ENCODE data around the gene TRPM2. TPM values are rescaled to one million over a fixed set of nuclear protein-coding genes. Genes with fewer than 3 reads are reported as not detected.

Gene TRPM2
- total RNA-seq, 4 donors from 2014 or later: 3.9 to 9.3 (median 6.6) TPM

DNA sequence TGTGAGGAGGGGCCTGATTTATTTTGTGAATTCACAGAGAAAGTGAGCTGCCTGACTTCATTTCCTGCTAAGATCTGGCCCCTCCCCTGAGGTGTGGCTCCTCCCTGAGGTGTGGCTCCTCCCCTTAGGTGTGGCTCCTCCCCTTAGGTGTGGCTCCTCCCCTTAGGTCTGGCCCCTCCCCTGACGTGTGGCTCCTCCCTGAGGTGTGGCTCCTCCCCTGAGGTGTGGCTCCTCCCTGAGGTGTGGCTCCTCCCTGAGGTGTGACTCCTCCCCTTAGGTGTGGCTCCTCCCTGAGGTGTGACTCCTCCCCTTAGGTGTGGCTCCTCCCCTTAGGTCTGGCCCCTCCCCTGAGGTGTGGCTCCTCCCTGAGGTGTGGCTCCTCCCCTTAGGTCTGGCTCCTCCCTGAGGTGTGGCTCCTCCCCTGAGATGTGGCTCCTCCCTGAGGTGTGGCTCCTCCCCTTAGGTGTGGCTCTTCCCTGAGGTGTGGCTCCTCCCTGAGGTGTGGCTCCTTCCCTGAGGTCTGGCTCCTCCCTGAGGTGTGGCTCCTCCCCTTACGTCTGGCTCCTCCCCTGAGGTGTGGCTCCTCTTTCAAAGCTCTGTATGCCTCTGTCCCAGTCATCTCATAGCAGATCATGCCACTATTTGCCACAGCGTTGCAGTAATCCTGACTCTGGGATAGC is 75.0 kb downstream of the TRPM2 start:
- DNase-seq (ENCODE audit: low spot score) (no peak), ATAC-seq (ENCODE audit: low FRiP score) (no peak)
- TF ChIP-seq CTCF (IDR thresholded peaks at IDR 0.05): no peak

GRCh38 chr21:44429894-44430293 is 76.5 kb downstream of the TRPM2 start:
- ATAC-seq (ENCODE audit: low FRiP score) (no peak), DNase-seq (ENCODE audit: low spot score) (no peak)
- no peak for TF ChIP-seq CTCF (IDR thresholded peaks at IDR 0.05)

DNA sequence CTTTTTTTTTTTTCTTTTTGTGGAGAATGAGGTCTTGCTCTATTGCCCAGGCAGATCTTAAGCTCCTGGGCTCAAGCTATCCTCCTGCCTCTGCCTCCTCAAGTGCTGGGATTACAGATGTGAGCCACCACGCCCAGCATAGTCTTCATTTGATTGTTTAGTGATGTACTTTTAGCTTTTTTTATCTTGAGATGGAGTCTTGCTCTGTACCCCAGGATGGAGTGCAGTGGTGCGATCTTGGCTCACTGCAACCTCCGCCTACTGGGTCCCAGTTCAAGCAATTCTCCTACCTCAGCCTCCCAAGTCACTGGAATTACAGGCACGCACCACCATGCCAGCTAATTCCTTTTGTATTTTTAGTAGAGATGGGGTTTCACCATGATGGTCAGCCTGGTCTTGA is 77.9 kb downstream of the TRPM2 start:
- DNase-seq (ENCODE audit: low spot score) (no peak), ATAC-seq (ENCODE audit: low FRiP score) (no peak)
- no peak for TF ChIP-seq CTCF (IDR thresholded peaks at IDR 0.05)

DNA sequence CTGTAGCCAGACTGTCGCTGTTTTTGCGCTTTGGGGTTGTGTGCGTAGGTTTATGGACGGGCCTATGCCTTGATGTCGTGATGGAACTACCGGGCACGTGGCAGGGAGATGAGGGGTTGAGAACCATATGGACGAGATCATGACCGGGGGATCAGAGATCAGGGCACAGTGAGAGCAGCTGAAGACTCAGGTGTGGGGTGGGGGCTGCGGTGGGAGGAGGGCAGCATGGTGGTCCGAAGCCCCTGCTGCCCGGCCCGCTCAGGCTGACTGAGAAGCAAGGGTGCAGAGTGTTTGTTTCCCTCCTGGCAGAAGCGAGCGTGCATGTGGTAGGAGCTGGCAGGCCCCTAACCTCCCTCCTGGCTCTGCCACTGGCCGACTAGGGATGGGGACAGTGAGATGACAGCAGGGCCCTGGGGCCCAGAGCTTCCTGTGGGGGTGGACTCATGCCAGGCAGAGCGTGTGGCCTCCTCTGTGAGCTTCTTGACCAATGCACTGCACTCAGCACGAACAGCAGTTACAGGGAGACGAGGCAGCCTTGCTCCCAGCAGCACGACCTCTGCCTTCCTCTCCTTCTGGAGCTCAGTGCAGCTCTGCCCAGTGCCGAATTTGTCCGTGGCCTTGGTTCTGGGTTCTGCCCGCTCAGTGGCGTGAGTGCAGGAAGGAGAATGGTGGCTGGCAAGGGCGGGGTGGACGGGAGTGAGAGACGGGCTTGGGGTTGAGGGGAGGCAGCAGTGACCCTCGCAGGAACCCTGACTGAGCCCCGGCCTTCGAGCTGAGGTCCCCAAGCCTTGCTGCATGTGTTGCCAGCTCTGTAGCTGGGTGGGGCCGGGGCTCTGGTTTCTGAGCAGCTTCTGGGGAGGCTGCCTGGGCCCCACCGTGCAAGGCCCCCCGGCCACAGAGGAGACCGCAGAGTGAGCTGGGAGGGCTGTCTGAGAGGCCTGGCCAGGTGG is 79.7 kb downstream of the TRPM2 start:
- ATAC-seq (ENCODE audit: low FRiP score) (no peak), DNase-seq (ENCODE audit: low spot score) (no peak)

GRCh38 chr21:44433791-44434567 is 80.6 kb downstream of the TRPM2 start:
- no peak for ATAC-seq (ENCODE audit: low FRiP score)
- TF ChIP-seq CTCF (IDR thresholded peaks at IDR 0.05): no peak
- DNase-seq (ENCODE audit: low spot score): no peak

More for the DNA sequence above, 79.7 kb downstream of the TRPM2 start:
- no peak for TF ChIP-seq CTCF (IDR thresholded peaks at IDR 0.05)

DNA sequence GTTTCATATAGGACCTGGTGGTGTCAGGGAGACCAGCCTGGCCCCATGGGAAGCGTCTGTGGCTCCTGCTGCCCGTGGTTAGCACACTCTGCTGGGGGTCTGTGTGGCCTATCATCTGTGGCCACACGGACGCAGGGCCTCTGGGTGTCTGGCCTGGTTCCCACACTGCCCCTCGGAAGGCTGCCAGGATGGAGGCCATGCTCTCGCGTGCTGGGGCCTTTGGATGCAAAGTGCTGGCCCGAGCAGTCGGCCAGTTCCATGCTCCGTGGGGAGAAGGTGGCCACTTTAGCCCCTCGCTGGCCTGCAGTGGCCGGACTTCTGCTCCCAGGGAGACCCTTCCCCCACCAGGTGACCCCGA is 81.1 kb downstream of the TRPM2 start:
- ATAC-seq (ENCODE audit: low FRiP score) (no peak), DNase-seq (ENCODE audit: low spot score) (no peak)
- no peak for TF ChIP-seq CTCF (IDR thresholded peaks at IDR 0.05)
